HG03280 (cell line): ENCODE measurements around the gene NUDT15.
"Not testable (repeated sequence)": the region's sequence is repeated elsewhere in the genome, so short reads cannot be mapped to it uniquely, and the experiment has no call there.

Experiments
- ATAC-seq: cut with Tn5 transposase; IDR thresholded peaks from one replicate; pipeline ENCODE4 v1.9.1; 2021; ENCODE audit warnings: mild to moderate bottlenecking, moderate library complexity; ENCODE audit not compliant: unreplicated experiment

NUDT15 gene

DNA sequence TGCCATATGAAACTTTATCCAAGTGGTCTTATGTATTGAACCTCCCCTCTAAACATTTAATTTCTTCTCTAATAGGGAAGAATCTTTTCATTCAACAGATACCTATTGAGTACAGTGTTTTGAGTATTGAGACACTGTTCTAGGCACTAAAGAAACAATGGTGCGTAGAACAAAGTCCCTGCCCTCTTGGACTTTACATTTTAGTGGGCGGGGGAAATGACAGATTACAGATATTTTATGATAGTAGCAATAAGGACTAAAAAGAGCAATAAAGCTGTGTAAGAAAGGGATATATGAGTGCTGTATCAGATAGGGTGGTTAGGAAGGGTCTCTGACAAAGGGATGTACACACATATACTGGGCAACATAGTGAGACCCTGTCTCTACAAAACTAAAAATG, 5.4 kb downstream of the NUDT15 start:
- ATAC-seq = no peak

DNA sequence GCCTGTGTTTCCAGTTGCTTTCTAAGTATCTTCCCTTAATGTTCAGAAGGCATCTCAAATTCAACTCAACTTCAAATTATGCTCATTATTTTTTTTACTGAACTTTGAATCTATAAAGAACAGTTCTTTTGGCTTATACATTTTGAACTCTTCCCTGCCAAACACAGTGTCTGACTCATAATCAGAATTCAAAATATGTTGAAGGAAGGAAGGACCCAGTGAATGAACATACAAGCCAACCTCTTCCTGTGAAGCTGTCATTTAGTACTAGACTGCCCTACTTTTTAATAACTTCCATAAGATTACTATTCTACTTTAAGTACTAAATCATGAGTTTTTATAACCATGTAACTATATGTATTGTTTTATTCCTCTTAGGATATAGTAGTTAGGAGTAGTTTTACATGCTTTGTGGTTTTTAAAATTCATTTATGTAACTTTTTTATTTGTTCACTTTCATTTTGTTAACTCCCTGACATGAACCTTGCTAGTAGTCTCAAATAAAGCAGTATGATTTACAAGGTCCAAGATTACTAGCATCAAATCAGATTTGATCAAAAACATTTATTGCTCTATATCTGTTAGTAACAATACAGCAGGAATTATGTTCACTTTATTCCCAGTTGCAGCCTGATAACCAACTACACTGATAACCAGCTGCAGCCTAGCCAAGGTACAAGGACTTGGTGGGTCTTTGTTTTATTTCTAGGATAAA, 6.4 kb downstream of the NUDT15 start:
- no peak for ATAC-seq

DNA sequence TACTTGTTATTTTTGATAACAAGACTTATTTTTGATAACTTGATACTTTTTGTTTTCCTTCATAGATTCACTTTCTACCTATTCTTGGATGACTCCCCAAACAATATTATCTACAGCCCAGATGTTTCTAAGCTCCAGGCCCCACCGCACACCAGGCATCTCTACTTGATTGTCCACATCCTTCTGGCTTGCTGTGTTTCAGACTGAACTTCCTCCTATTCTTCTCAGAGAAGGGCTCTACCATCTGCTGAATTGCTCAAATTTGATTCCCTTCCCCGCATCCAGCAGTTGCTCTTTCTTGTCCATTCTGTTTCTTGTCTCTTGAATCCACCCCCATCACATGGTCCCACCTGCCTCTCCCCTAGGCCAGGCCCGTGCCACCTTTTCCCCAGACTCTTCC, 13.0 kb downstream of the NUDT15 start:
- no peak for ATAC-seq

DNA sequence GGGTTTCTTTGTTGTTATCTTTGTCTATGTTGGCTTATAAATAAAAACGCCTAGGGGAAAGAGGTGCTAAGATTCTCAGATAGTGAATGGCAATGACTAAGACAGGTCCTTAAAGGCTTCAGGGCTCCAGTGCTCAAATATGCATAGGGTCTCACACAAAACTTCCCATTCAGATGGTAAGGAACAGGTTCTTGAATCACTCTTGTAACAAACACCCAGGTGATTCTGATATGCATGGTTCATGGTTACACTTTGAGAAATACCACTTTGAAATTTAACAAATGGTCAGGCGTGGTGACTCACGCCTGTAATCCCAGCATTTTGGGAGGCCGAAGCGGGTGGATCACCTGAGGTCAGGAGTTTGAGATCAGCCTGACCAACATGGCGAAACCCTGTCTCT, 17.1 kb downstream of the NUDT15 start:
- ATAC-seq = no peak

DNA sequence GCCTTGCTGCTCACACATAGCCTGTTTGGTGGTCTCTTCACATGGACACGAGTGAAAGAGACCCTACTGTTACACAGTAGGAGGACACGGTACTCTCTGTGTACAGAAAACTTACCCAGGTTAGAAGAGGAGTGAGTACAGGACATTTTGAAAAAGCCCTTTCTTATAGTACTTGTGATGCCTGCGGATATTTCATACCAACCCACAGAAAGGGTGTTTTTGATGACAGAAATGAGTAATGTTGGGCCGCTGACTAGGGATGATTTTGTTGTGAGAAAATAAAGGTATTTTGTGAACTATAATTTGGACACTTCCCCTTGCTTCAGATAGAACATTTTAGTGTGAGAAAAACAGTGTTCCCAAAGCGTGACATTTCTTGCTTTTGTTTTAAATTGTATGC, 18.2 kb downstream of the NUDT15 start:
- ATAC-seq = no peak

DNA sequence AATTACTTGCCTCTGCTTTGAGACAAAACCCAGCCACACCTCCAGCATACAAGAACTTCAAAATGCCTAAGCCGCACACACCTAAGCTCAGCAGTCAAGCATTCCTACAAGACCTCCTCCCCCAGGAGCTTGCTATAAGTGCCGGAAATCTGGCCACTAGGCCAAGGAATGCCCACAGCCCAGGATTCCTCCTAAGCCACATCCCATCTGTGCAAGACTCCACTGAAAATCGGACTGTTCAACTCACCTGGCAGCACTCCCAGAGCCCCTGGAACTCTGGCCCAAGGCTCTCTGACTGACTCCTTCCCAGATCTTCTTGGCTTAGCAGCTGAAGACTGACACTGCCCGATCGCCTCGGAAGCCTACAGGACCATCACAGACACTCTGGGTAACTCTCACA, 21.0 kb downstream of the NUDT15 start:
- not testable (repeated sequence) for ATAC-seq

DNA sequence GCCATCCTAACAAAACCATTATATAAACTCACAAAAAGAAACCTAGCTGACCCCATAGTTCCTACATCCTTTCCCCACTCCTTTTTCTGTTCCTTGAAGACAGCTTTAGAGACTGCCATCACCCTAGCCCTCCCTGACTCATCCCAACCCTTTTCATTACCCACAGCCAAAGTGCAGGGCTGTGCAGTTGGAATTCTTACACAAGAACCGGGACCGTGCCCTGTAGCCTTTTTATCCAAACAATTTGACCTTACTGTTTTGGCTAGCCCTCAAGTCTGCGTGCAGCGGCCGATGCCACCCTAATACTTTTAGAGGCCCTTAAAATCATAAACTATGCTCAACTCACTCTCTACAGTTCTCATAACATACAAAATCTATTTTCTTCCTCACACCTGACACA, 22.4 kb downstream of the NUDT15 start:
- not testable (repeated sequence) for ATAC-seq

DNA sequence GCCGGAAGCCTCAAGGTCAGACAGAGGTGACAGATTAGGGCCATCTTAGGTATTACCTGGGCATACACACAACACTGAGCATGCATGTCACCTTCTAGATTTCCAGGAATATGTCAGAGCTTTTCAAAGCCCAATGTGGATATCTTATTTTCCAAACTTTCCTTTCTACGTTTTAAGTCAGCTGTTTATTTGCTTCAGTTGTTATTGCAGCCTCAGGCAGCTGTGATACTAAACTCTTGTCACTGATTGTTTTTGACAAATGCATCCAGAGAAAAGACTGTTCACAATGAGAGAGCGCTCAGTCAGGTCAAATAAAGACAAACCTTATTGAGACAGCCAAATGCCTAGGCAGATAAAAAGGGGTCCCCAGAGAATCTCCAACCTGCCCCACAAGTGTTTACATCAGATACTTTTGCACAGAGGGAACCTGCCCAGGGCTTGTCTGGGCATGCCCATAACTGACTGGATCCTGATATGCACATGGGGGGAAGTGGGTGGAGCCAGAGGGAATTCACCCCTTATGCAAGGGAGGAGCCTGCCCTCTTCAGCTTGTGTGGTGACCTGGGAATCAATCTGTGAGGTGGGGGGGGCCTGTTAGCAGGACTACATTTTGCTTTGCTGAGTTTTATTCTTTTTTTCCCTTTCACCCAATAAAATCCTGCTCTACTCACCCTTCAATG, 28.9 kb downstream of the NUDT15 start:
- ATAC-seq = no peak

DNA sequence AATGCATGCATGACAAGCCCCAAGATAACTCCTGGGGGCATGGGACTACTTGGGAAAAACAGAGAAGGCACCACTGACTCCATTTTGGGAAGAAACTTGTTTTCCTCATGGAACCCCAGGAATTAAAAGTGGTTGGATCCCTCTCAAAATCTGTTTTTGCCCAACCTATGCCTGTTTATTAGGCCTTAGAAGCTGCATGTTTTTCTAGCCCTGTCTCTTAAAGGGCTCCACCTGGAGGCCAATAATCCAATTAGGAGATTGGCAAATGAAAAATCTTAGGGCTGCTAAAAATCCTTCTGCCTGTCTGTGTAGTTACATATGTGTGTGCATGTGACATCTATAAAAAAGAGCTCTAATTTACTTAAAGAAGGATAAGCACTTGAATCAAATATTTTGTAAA, 30.5 kb downstream of the NUDT15 start:
- ATAC-seq = no peak

DNA sequence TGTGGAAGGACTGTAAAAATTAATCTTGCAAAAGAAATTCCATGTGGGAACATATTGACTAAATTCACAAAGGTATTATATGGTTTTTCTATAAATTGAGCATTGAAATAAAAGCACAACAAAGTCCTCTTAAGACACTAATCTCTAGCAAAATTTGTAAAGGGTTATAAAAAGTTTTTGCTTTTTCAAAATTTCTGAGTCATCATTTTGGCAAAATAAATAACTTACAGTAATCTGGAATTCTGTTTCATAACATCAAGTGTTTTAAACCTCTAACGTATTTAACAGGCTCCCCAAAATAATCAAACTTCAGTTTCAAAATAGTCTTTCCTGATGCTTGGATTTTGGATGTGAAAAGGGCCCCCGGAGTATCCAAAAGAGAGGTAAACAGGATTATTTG, 31.4 kb downstream of the NUDT15 start:
- no peak for ATAC-seq

DNA sequence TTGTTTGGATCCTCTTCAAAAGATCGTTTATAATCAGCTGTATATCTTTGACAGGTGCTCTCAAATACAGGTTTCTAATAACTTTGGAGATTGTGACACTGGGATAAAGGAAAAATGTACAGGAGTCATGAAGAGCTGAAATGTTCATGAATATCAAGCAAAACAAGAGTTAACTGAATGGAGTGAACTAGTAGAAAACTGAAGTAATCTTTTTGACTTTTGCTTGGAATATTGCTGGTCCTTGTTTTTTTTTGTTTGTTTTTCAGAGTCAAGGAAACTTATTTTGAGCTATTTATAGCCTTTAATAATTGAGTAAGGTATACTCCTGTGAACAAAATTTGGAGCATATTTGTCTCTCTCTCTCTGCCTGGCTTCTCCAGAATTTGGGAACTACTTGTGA, 32.0 kb downstream of the NUDT15 start:
- ATAC-seq = no peak

DNA sequence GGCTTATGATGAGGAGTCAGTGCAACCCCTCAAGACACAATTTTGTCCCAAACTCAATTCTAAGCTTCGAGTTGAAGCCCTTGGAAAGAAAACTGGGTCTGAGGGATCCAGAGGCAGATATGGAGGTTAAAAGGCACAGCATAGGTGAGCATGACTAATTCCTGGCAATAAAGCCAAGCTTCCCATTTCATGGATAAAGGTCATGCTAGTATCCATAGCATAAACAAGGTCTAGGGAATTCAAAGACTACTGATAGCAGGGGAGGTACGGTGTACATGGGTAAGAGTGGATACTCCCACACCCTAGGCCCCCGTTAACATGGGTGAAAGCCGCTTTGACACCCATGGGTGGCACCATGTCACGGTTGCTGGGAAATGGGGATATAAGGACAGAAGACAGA, 33.4 kb downstream of the NUDT15 start:
- no peak for ATAC-seq

DNA sequence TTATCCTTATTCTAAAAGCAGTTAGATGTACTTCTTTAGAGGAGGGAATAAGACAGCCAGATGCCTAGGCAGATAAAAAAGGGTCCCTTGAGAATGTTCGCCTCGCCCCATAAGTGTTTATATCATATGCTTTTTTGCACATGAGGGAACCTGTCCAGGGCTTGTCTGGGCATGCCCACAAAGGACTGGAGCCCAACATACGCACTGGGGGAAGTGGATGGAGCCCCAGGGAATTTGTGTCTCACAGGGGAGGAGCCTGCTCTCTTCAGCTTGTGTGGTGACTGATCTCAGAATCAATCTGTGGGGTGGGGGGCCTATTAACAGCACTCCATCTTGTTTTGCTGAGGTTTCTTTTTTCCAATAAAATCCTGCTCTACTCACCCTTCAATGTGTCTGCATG, 34.8 kb downstream of the NUDT15 start:
- no peak for ATAC-seq

DNA sequence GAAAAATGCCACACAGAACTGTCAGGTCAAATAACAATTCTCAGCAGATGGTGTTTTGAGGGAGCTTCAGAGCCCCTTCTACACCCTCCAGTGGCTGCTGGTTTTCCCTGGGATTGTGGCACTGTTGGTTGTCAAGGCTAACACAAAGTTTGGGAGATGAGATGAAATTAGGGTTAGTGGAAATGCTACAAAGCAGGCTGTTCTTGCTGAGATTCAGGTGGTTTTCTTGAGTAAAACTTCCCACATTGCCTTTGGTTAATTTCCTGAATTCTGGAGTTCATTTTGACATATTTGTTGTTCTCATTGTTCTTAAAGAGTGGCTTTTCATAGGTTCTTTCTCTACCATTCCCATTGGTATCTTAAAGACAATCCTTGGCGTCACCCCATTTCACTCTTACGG, 35.3 kb downstream of the NUDT15 start:
- ATAC-seq = no peak

DNA sequence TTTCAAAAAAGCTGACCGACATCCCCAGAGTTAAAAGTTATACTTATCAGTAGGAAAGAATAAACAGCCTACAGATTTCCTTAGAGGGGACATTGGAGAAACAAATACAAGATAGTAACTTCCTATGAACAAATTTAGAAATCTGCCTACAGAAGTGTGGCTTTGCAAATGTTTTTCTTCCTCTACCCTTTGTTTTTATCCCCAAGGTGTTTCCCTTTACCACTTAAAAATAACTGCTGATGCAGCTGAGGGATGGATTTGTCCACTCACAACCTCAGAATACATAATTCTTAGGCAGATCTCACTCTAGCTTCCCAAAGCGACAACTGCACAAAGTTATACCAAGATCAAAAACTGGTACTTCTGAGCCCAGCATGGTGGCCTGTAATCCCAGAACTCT, 36.5 kb downstream of the NUDT15 start:
- ATAC-seq = no peak

DNA sequence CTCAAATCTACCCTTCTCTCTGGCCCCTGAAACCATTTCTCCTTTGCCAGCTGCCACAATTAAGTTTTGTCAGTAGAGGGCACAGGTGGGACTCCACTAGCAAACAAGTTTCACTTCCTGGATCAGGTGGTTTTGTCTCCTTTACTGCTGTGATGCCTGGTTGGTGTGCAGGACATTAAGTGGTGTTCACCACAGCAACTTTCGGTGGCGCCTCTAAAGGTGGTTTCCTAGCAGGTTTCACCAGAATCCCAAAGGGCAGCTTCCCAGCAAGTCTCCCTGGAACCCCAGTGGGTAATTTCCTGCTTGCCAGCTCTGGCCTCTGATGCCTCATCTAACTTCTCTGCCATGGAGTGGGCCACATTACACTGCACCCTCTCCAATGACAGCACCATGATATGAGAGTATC, 40.7 kb downstream of the NUDT15 start:
- ATAC-seq = peak; percentile 95

DNA sequence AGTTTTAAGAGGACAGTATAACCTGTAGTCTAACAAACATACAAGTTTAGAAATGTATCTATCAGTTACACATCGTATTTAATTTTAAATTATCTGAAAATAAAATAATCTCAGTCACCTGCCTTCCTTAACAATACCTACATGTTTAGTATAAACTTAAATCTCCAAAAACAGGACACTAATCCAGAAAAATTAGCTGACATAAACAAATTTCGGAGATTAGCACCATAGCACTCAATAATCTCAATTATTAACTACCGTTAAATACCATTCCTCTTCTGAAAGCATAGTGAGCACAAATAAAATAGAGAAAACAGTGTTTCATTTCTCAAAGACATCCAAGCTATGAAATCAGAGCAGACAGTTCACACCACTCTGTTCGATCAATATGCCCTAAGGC, 44.2 kb downstream of the NUDT15 start:
- no peak for ATAC-seq

DNA sequence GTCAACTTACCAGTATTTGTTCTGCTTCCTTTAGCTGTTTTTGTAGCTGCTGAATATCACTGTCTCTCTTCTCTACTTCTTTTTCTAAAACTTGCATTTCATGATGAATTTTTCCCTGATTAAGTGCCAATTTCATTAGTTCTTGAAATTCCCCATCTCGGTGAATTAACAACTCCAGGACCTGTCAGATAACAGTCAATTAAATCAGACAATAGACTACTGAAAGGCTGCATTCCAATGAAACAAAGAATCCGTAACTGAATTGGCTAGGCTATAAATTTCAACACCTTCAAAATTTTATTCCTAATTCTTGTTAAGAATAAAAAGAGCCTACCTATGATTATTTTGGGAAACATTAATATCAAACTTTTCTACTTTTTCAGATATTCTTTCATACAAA, 48.7 kb downstream of the NUDT15 start:
- ATAC-seq = no peak

DNA sequence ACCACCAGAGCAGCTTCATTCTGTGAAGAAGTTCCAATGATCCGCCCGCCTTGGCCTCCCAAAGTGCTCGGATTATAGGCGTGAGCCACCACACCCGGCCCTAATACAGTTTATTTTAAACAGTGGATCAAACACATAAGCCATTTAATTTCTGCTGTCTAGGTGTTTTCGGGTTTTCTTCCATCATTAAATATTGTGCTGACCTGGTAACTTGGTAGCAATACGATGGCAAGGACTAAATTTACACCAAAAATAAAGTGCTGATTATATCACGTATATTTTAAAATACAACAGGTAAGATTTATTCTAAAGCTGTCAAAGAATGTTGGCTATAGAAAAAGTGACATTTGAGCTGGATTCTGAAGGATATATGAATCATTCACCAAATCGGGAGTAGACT, 56.1 kb downstream of the NUDT15 start:
- ATAC-seq = no peak

DNA sequence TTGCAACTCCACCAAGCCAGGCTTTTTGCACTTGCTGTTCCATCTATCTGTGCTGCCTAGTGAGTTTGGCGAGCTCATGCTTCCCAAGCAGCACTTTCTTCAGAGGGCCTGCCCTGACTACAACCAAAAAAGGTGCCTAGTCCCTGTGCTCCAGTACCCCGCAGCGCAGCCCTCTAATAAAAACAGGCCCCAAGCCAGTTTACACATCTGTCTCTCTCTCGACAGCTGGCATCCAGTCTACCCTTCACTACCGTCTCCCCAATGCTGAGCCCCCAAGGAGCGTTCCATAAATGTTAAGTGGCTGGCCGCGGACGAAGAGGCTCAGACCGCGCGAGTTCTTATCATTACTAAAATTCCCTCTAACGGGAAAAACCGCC, 56.9 kb downstream of the NUDT15 start:
- ATAC-seq = peak; percentile 16

DNA sequence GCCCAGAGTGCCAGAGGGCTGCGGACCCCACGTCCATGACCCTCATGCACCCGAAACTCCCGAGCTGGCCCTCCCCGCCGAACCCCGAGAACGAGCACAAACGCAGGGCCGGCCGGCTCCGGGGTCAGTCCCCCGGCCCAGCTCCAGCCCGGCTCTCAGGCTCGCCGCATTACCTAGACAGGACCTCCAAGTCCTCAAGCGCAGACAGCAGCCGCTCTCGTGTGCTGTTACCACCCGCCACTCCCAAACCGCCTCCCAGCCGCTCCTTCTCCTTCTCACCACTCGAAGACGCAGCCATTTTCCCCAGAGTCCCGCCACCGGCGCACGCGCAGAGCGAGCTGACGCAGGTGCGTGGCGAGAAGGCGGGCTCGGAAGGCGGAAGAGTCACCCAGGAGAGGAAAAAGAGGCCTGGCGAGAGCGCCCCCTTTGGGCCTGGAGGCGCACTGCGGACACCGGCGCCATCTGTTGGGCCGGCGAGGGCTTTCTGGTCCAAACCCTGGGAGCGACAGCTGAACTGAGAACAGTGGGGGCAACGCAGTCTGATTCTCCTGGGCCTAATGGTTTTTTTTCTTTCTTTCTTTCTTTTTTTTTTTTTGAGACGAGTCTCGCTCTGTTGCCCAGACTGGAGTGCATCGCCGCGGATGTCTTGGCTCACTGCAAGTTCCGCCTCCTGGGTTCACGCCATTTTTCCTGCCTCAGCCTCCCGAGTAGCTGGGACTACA, 57.4 kb downstream of the NUDT15 start, which contains the start of gene MED4:
Gene MED4, minus strand, starts transcription at position 324 of the 722 bp plus-strand sequence. Its CDS starts 26 bp downstream, at position 298.
- ATAC-seq = peak; percentile 95

DNA sequence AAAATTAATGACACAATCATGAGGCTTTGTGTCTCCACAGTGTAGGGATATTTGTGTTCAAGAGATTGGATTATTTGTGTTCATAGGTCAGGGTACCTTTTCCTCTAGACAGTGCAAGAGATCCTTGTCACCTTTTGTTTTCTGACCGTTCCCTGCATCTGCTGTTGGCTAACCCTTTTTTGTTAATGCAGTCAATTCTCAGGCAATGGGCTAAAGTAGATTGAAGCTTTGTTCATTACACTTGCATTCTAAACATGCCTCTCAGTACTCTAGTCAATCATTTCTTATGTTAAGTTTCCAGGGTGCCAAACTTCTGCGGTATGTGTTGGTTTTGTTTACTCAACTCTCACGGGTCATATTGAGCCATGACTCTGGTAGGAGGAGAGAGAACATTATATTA, 59.1 kb downstream of the NUDT15 start:
- ATAC-seq = no peak
